ENCODE data around the gene FCHSD2. TPM values are rescaled to one million over a fixed set of nuclear protein-coding genes. Genes with fewer than 3 reads are reported as not detected.

Gene FCHSD2
- total and polyA plus RNA-seq, 2 donors (not counting 1 experiment from before 2014, with no cell fraction given): 19.5 to 40.6 TPM

GRCh38 chr11:73189723-73190556 is 47.8 kb upstream of the FCHSD2 start:
- DNase-seq (ENCODE audit: low read depth in 2 of 2): no peak
- TF ChIP-seq EZH2 (IDR thresholded peaks at IDR 0.05; ENCODE audit: low read length, missing control alignments) (no peak), CTCF (conservative IDR thresholded peaks at IDR 0.05 in 1 of 2, IDR thresholded peaks at IDR 0.05 in 1 of 2; ENCODE audit: low read depth in 1 of 2, low read length in 2 of 2) (no peak)
- Histone ChIP-seq H3K9me3 (ENCODE audit: control insufficient read depth, insufficient read depth, low read depth, low read length) (no peaks in the 10 kb centered on the region), H3K9ac (ENCODE audit: insufficient read depth, low read length) (no peak overlapping the region), H2AFZ (ENCODE audit: low read length) (no peak overlapping the region), H3K36me3 (ENCODE audit: control insufficient read depth, insufficient read depth, low read length) (no peaks in the 10 kb centered on the region), H3K4me2 (ENCODE audit: extremely low read depth, insufficient read depth, low read length) (no peak overlapping the region), H3K4me1 (ENCODE audit: control insufficient read depth, extremely low read depth, insufficient read depth, low read length) (peaks cover 5% of the 10 kb centered on the region), H3K27ac (ENCODE audit: insufficient read depth, low read length) (no peak overlapping the region), H3K4me3 (replicated peaks in 1 of 4; ENCODE audit: control extremely low read depth in 1 of 4, insufficient read depth in 1 of 4, low read depth in 3 of 4, low read length in 4 of 4) (no peak overlapping the region), H3K27me3 (ENCODE audit: control insufficient read depth, insufficient read depth, low read length) (peaks cover 2% of the 10 kb centered on the region), H3K79me2 (ENCODE audit: control insufficient read depth, insufficient read depth, low read length) (no peaks in the 10 kb centered on the region), H4K20me1 (ENCODE audit: control insufficient read depth, extremely low read depth, insufficient read depth, low read length) (no peaks in the 10 kb centered on the region)

- H4K20me1 ChIP-seq (ENCODE audit: control insufficient read depth, extremely low read depth, insufficient read depth, low read length): no peaks in the 10 kb centered on the region
- no peak for TF ChIP-seq EZH2 (IDR thresholded peaks at IDR 0.05; ENCODE audit: low read length, missing control alignments)
- no peak for TF ChIP-seq CTCF (conservative IDR thresholded peaks at IDR 0.05 in 1 of 2, IDR thresholded peaks at IDR 0.05 in 1 of 2; ENCODE audit: low read depth in 1 of 2, low read length in 2 of 2)
- H3K4me2 ChIP-seq (ENCODE audit: extremely low read depth, insufficient read depth, low read length): no peak overlapping the region
- H2AFZ ChIP-seq (ENCODE audit: low read length): no peak overlapping the region
- H3K27ac ChIP-seq (ENCODE audit: insufficient read depth, low read length): no peak overlapping the region
- DNase-seq (ENCODE audit: low read depth in 2 of 2): no peak
- H3K27me3 ChIP-seq (ENCODE audit: control insufficient read depth, insufficient read depth, low read length): peaks cover 2% of the 10 kb centered on the region
- H3K4me3 ChIP-seq (replicated peaks in 1 of 4; ENCODE audit: control extremely low read depth in 1 of 4, insufficient read depth in 1 of 4, low read depth in 3 of 4, low read length in 4 of 4): no peak overlapping the region
- H3K9ac ChIP-seq (ENCODE audit: insufficient read depth, low read length): no peak overlapping the region
- peaks cover 5% of the 10 kb centered on the region for H3K4me1 ChIP-seq (ENCODE audit: control insufficient read depth, extremely low read depth, insufficient read depth, low read length)
- no peaks in the 10 kb centered on the region for H3K79me2 ChIP-seq (ENCODE audit: control insufficient read depth, insufficient read depth, low read length)
- no peaks in the 10 kb centered on the region for H3K9me3 ChIP-seq (ENCODE audit: control insufficient read depth, insufficient read depth, low read depth, low read length)
- no peaks in the 10 kb centered on the region for H3K36me3 ChIP-seq (ENCODE audit: control insufficient read depth, insufficient read depth, low read length)
Measured at GRCh38 chr11:73189315-73189714, 47.2 kb upstream of the FCHSD2 start.

- Histone ChIP-seq H3K4me2 (ENCODE audit: extremely low read depth, insufficient read depth, low read length) (no peak overlapping the region), H3K79me2 (ENCODE audit: control insufficient read depth, insufficient read depth, low read length) (no peaks in the 10 kb centered on the region), H3K4me3 (replicated peaks in 1 of 4; ENCODE audit: control extremely low read depth in 1 of 4, insufficient read depth in 1 of 4, low read depth in 3 of 4, low read length in 4 of 4) (no peak overlapping the region), H3K4me1 (ENCODE audit: control insufficient read depth, extremely low read depth, insufficient read depth, low read length) (peaks cover 5% of the 10 kb centered on the region), H3K9ac (ENCODE audit: insufficient read depth, low read length) (no peak overlapping the region), H3K36me3 (ENCODE audit: control insufficient read depth, insufficient read depth, low read length) (no peaks in the 10 kb centered on the region), H3K9me3 (ENCODE audit: control insufficient read depth, insufficient read depth, low read depth, low read length) (no peaks in the 10 kb centered on the region), H2AFZ (ENCODE audit: low read length) (no peak overlapping the region), H4K20me1 (ENCODE audit: control insufficient read depth, extremely low read depth, insufficient read depth, low read length) (no peaks in the 10 kb centered on the region), H3K27ac (ENCODE audit: insufficient read depth, low read length) (no peak overlapping the region), H3K27me3 (ENCODE audit: control insufficient read depth, insufficient read depth, low read length) (peaks cover 2% of the 10 kb centered on the region)
- TF ChIP-seq EZH2 (IDR thresholded peaks at IDR 0.05; ENCODE audit: low read length, missing control alignments) (no peak), CTCF (conservative IDR thresholded peaks at IDR 0.05 in 1 of 2, IDR thresholded peaks at IDR 0.05 in 1 of 2; ENCODE audit: low read depth in 1 of 2, low read length in 2 of 2) (no peak)
- no peak for DNase-seq (ENCODE audit: low read depth in 2 of 2)
Measured at GRCh38 chr11:73188301-73188700, 46.2 kb upstream of the FCHSD2 start.
